ENCODE results near the gene COBL. TPM values are rescaled to one million over a fixed set of nuclear protein-coding genes. Genes with fewer than 3 reads are reported as not detected.

Gene COBL
- total RNA-seq, 3 donors from 2014 or later (not counting 1 experiment from before 2014, with no cell fraction given): not detected

DNA sequence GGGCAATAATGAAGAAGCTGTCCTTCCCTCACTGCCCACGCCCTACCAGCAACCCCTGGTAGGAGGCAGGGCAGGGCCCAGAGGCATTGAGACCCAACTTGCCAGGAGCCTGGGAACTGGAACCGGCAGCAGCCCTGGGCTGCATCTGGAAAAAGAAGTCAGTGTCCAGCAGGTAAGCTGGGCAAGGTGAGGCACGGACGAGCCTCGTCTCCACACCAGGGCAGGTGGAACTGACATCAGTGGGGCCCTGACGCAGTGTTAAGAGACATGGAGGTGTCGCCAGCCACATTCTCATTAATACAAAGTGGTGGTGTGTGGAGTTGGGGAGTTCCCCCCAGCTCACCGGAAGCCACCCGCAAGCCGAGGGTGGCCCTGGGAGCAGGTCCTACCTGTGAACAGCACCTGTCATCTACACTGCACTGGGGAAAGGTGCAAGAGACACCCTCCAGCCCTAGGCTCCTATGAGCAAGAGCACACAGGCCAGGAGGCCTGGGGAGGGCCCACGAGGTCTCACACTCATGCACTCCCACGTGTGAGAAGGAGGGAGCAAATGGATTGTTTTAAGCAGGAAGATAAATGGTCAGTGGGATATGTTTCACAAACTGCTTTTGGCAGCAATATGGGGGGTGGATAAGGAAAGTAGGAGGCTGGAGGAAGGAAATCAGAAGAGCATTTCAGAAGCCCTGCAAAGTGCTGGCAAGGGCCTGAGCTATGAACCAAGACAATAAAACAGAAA lies 53.6 kb downstream of the COBL start:
- Histone ChIP-seq H3K27me3 (ENCODE audit: control insufficient read depth, insufficient read depth, low read length) (no peaks in the 10 kb centered on the region), H3K4me3 (ENCODE audit: low read length) (no peak overlapping the region), H3K27ac (ENCODE audit: low read length) (no peak overlapping the region), H3K36me3 (ENCODE audit: control insufficient read depth, insufficient read depth, low read length) (no peaks in the 10 kb centered on the region), H3K4me1 (ENCODE audit: control insufficient read depth, insufficient read depth, low read length) (no peaks in the 10 kb centered on the region), H3K9me3 (ENCODE audit: control insufficient read depth, insufficient read depth, low read length) (no peaks in the 10 kb centered on the region)
- TF ChIP-seq, protein P1, sequence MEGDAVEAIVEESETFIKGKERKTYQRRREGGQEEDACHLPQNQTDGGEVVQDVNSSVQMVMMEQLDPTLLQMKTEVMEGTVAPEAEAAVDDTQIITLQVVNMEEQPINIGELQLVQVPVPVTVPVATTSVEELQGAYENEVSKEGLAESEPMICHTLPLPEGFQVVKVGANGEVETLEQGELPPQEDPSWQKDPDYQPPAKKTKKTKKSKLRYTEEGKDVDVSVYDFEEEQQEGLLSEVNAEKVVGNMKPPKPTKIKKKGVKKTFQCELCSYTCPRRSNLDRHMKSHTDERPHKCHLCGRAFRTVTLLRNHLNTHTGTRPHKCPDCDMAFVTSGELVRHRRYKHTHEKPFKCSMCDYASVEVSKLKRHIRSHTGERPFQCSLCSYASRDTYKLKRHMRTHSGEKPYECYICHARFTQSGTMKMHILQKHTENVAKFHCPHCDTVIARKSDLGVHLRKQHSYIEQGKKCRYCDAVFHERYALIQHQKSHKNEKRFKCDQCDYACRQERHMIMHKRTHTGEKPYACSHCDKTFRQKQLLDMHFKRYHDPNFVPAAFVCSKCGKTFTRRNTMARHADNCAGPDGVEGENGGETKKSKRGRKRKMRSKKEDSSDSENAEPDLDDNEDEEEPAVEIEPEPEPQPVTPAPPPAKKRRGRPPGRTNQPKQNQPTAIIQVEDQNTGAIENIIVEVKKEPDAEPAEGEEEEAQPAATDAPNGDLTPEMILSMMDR (IDR thresholded peaks at IDR 0.05): no peak
- Mint-ChIP-seq H3K27me3 (ENCODE audit: low read depth in 2 of 2) (peaks cover 8 to 15% of the 10 kb centered on the region in 2 donors), H3K27ac (no peak overlapping the region), H3K4me1 (no peaks in the 10 kb centered on the region), H3K4me3 (no peak overlapping the region), H3K9me3 (no peaks in the 10 kb centered on the region), H3K36me3 (no peaks in the 10 kb centered on the region)
- DNase-seq: no peak
- 87% methylated on average over 11 of the region's 12 CpGs for WGBS (ENCODE audit: insufficient coverage)
- ATAC-seq: no peak
- intact Hi-C loops (cut with micrococcal nuclease): no loop called here

DNA sequence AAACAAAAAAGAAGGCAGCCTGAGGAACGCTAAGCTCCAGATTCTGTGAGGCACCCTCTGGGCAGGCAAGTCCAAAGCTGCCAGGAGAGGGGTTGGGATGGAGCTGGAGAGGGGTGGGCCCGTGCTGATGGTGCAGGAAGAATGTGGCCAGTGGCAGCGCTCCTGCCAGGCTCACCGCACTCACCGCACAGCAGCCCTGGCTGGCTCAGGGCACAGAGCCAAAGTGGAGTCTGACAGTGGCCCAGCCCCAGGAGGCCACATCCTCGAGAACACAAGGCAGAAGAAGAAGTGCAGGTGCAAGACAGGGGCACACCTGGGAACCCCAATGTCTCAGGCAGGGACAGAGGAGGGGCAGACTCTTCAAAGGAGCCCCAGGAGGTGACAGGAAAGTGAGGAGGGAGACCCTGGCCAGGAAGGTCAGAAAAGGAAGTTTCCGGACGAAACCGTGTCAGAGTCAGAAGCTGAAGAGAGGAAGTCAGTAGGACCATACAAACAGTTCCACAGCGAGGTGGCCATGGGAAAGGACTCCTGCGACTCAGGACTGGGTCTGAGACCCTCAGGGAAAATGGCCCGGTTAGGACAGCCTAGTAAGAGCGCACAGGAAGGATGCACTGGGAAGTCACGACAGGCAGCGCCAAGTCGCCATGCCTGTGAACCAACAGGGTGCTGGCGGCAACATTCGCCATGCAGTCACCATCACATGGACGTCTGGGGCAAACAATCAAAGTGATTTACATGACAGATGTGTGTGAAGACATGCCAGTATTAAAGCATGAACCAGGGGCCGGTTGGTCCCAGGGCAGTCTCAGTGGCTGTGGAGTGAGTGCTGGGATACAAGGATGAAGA lies 54.4 kb downstream of the COBL start:
- WGBS (ENCODE audit: insufficient coverage): 65% methylated on average over 20 of the region's 20 CpGs

DNA sequence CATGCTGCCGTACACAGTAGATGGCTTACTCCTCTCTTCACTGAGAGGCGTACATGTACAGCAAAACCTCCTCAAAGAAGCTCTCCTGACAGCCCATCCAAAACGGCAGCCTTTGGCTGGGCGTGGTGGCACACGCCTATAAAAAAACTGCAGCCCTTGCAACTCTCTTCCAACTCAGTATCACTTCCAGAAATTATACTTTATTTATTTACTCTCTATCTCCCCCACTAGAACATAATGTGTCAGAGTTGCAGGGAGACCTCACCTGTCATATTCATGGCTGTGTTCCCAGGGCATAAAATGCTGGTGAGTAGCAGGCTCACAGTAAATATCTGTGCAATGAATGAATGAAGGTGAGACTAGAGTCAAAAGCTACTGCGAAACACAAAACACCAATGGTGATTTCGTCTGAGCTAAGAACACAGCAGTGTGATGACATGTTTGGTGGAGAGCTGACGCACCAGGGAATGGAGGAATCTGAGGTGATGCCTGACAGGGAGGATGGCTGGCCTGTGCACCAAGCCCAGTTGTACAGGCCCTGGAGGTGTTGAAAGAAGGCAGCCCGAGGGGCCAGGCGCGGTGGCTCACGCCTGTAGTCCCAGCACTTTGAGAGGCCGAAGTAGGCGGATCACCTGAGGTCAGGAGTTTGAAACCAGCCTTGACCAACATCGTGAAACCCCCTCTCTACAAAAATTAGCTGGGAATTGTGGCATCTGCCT lies 55.3 kb downstream of the COBL start:
- Histone ChIP-seq H3K9me3 (ENCODE audit: control insufficient read depth, insufficient read depth, low read length) (no peaks in the 10 kb centered on the region), H3K4me1 (ENCODE audit: control insufficient read depth, insufficient read depth, low read length) (no peaks in the 10 kb centered on the region), H3K27ac (ENCODE audit: low read length) (no peak overlapping the region), H3K36me3 (ENCODE audit: control insufficient read depth, insufficient read depth, low read length) (no peaks in the 10 kb centered on the region), H3K4me3 (ENCODE audit: low read length) (no peak overlapping the region), H3K27me3 (ENCODE audit: control insufficient read depth, insufficient read depth, low read length) (no peaks in the 10 kb centered on the region)
- Mint-ChIP-seq H3K4me3 (no peak overlapping the region), H3K4me1 (peaks cover 0 to 4% of the 10 kb centered on the region in 2 donors), H3K36me3 (no peaks in the 10 kb centered on the region), H3K27ac (no peak overlapping the region), H3K27me3 (ENCODE audit: low read depth in 2 of 2) (peaks cover 8 to 15% of the 10 kb centered on the region in 2 donors), H3K9me3 (no peaks in the 10 kb centered on the region)
- intact Hi-C loops (cut with micrococcal nuclease): no loop called here
- TF ChIP-seq, protein P1 (IDR thresholded peaks at IDR 0.05): no peak
- WGBS (ENCODE audit: insufficient coverage): 88% methylated on average over 15 of the region's 15 CpGs
- DNase-seq (no peak), ATAC-seq (no peak)

More for the DNA sequence above, 54.4 kb downstream of the COBL start:
- no peaks in the 10 kb centered on the region for H3K27me3 ChIP-seq (ENCODE audit: control insufficient read depth, insufficient read depth, low read length)
- Mint-ChIP-seq H3K27me3 (ENCODE audit: low read depth in 2 of 2) (peaks cover 8 to 15% of the 10 kb centered on the region in 2 donors), H3K9me3 (no peaks in the 10 kb centered on the region), H3K27ac (no peak overlapping the region), H3K4me1 (no peaks in the 10 kb centered on the region), H3K36me3 (no peaks in the 10 kb centered on the region), H3K4me3 (no peak overlapping the region)
- no peak overlapping the region for H3K27ac ChIP-seq (ENCODE audit: low read length)
- intact Hi-C loops (cut with micrococcal nuclease): no loop called here
- H3K36me3 ChIP-seq (ENCODE audit: control insufficient read depth, insufficient read depth, low read length): no peaks in the 10 kb centered on the region
- H3K4me3 ChIP-seq (ENCODE audit: low read length): no peak overlapping the region
- H3K9me3 ChIP-seq (ENCODE audit: control insufficient read depth, insufficient read depth, low read length): no peaks in the 10 kb centered on the region
- no peak for DNase-seq
- TF ChIP-seq, protein P1 (IDR thresholded peaks at IDR 0.05): no peak
- no peaks in the 10 kb centered on the region for H3K4me1 ChIP-seq (ENCODE audit: control insufficient read depth, insufficient read depth, low read length)
- ATAC-seq: no peak

All from natural killer cell (primary cell).